IMR-90 (cell line): ENCODE results near the gene ZNF579. TPM values are rescaled to one million over a fixed set of nuclear protein-coding genes. Genes with fewer than 3 reads are reported as not detected.

Experiments used
- ATAC-seq: fragments of 200-7000 bp; cut with Tn5 transposase; 2 replicates; pipeline ENCODE4 v1.9.1; 2020; ENCODE audit warnings: low read depth, mild to moderate bottlenecking, moderate library complexity
- BruUV-seq: library from RNA; stranded (reverse); fragments of 400-500 nt; replicated peaks from 2 replicates; lab custom pipeline; 2021; lab: Mats Ljungman, UMichigan
- CTCF ChIA-PET: fragments of 300-600 bp; formaldehyde crosslinking; extraction: SDS; loops from one replicate; lab custom pipeline; 2021; ENCODE audit warnings: antibody characterized with exemption; lab: Yijun Ruan, JAX
- POLR2A ChIA-PET: fragments of 300-600 bp; sonication (Branson Sonifier 250); formaldehyde crosslinking; loops from one replicate; lab custom pipeline; 2022; ENCODE audit warnings: antibody characterized with exemption; ENCODE audit not compliant: unreplicated experiment; lab: Charles Lee
- DNase-seq: peaks from one replicate; pipeline ENCODE4 v3.0.0; 2013
- H2AFZ ChIP-seq: replicated peaks from 2 replicates; pipeline ENCODE3; 2013; ENCODE audit warnings: low read length, mild to moderate bottlenecking; ENCODE audit not compliant: poor library complexity
- H2AK5ac ChIP-seq: 2 replicates; pipeline ENCODE4 v1.6.1; 2013; ENCODE audit warnings: low read depth, low read length, inconsistent platforms
- H2AK9ac ChIP-seq: replicated peaks from 2 replicates; pipeline ENCODE3; 2013; ENCODE audit warnings: mild to moderate bottlenecking, low read depth, low read length, moderate library complexity; ENCODE audit not compliant: poor library complexity
- H2BK120ac ChIP-seq: 2 replicates; pipeline ENCODE4 v1.6.1; 2013; ENCODE audit warnings: low read depth, low read length, inconsistent platforms
- H2BK15ac ChIP-seq: 3 replicates; pipeline ENCODE4 v1.6.1; 2013; ENCODE audit warnings: low read depth, low read length, inconsistent platforms
- H2BK20ac ChIP-seq: 2 replicates; pipeline ENCODE4 v1.6.1; 2013; ENCODE audit warnings: low read depth, mild to moderate bottlenecking, inconsistent platforms, low read length, moderate library complexity
- H2BK5ac ChIP-seq: 2 replicates; pipeline ENCODE4 v1.6.1; 2013; ENCODE audit warnings: mild to moderate bottlenecking, low read depth, low read length, inconsistent platforms; ENCODE audit not compliant: poor library complexity, severe bottlenecking
- H3K14ac ChIP-seq: replicated peaks from 2 replicates; pipeline ENCODE4 v1.6.1; 2013; ENCODE audit warnings: low read depth, low read length, inconsistent platforms
- H3K18ac ChIP-seq: 2 replicates; pipeline ENCODE4 v1.6.1; 2013; ENCODE audit warnings: low read depth, low read length, control low read depth
- H3K23ac ChIP-seq: 2 replicates; pipeline ENCODE4 v1.6.1; 2013; ENCODE audit warnings: low read depth, low read length, inconsistent platforms
- H3K27ac ChIP-seq: 2 replicates; pipeline ENCODE4 v1.5.1; 2013; ENCODE audit warnings: mild to moderate bottlenecking, control low read depth, low read length; ENCODE audit not compliant: insufficient read depth
- H3K27me3 ChIP-seq: 2 replicates; pipeline ENCODE4 v1.6.1; 2013; ENCODE audit warnings: low read length; ENCODE audit not compliant: control insufficient read depth, insufficient read depth
- H3K36me3 ChIP-seq: 2 replicates; pipeline ENCODE4 v1.6.1; 2013; ENCODE audit warnings: low read length, mixed read lengths; ENCODE audit not compliant: control insufficient read depth, insufficient read depth
- H3K4ac ChIP-seq: 2 replicates; pipeline ENCODE4 v1.6.1; 2013; ENCODE audit warnings: low read depth, low read length, inconsistent platforms
- H3K4me1 ChIP-seq: 2 replicates; pipeline ENCODE4 v1.6.1; 2013; ENCODE audit warnings: low read length, mixed read lengths; ENCODE audit not compliant: control insufficient read depth, insufficient read depth
- H3K4me2 ChIP-seq: 2 replicates; pipeline ENCODE4 v1.6.1; 2013; ENCODE audit warnings: low read depth, mild to moderate bottlenecking, control low read depth, low read length, moderate library complexity
- H3K4me3 ChIP-seq: 2 replicates; pipeline ENCODE4 v1.5.1; 2013; ENCODE audit warnings: low read depth, mild to moderate bottlenecking, control low read depth, low read length, moderate library complexity; ENCODE audit not compliant: insufficient read depth
- H3K56ac ChIP-seq: 2 replicates; pipeline ENCODE4 v1.6.1; 2013; ENCODE audit warnings: low read length, inconsistent platforms; ENCODE audit not compliant: insufficient read depth; ENCODE audit errors: extremely low read depth
- H3K79me1 ChIP-seq, 2 experiments: 2 replicates each; pipeline ENCODE4 v1.6.1; 2013; ENCODE audit warnings: low read length in 2 of 2, inconsistent platforms in 1 of 2, low read depth in 1 of 2
- H3K9ac ChIP-seq: 2 replicates; pipeline ENCODE4 v1.6.1; 2013; ENCODE audit warnings: low read depth, low read length, control low read depth
- H3K9me1 ChIP-seq: 2 replicates; pipeline ENCODE4 v1.6.1; 2013; ENCODE audit warnings: low read length, inconsistent platforms; ENCODE audit not compliant: insufficient read depth
- H3K9me3 ChIP-seq: 2 replicates; pipeline ENCODE4 v1.6.1; 2013; ENCODE audit warnings: low read length; ENCODE audit not compliant: control insufficient read depth, insufficient read depth
- H4K20me1 ChIP-seq: 2 replicates; pipeline ENCODE4 v1.6.1; 2013; ENCODE audit warnings: low read length, inconsistent platforms; ENCODE audit not compliant: insufficient read depth
- H4K5ac ChIP-seq: 2 replicates; pipeline ENCODE4 v1.6.1; 2013; ENCODE audit warnings: mild to moderate bottlenecking, low read depth, low read length, control low read depth
- H4K8ac ChIP-seq, 2 experiments: 2 replicates each; pipeline ENCODE4 v1.6.1; 2013; ENCODE audit warnings: low read depth in 2 of 2, low read length in 2 of 2, control low read depth in 1 of 2, inconsistent platforms in 1 of 2
- H4K91ac ChIP-seq: 2 replicates; pipeline ENCODE4 v1.6.1; 2013; ENCODE audit warnings: low read depth, low read length, inconsistent platforms; ENCODE audit not compliant: insufficient read depth
- BHLHE40 ChIP-seq: fragments of 150-350 bp; IDR thresholded peaks from 2 replicates; pipeline ENCODE4 v1.6.1; 2016; ENCODE audit warnings: mild to moderate bottlenecking, low read depth, low read length
- CEBPB ChIP-seq: IDR thresholded peaks from 2 replicates; pipeline ENCODE4 v1.6.1; 2012; ENCODE audit warnings: low read depth, low read length, improper control_type of control experiment
- ELK1 ChIP-seq: fragments of 150-350 bp; IDR thresholded peaks from 2 replicates; pipeline ENCODE4 v1.6.1; 2016; ENCODE audit warnings: low read depth, mild to moderate bottlenecking, low read length, moderate library complexity, borderline replicate concordance
- FOS ChIP-seq: fragments of 150-350 bp; IDR thresholded peaks from 2 replicates; pipeline ENCODE4 v1.6.1; 2016; ENCODE audit warnings: low read depth, low read length
- MAFK ChIP-seq: IDR thresholded peaks from 2 replicates; pipeline ENCODE4 v1.6.1; 2012; ENCODE audit warnings: low read depth, low read length, improper control_type of control experiment
- MAZ ChIP-seq: IDR thresholded peaks from 2 replicates; pipeline ENCODE4 v1.6.1; 2012; ENCODE audit warnings: low read depth, mild to moderate bottlenecking, low read length, improper control_type of control experiment, moderate library complexity, borderline replicate concordance
- MXI1 ChIP-seq: IDR thresholded peaks from 2 replicates; pipeline ENCODE4 v1.6.1; 2012; ENCODE audit warnings: low read depth, mild to moderate bottlenecking, low read length, moderate library complexity, borderline replicate concordance
- NFE2L2 ChIP-seq: fragments of 150-350 bp; IDR thresholded peaks from 2 replicates; pipeline ENCODE4 v1.6.1; 2016; ENCODE audit warnings: low read depth, mild to moderate bottlenecking, low read length
- POLR2A ChIP-seq: IDR thresholded peaks from 2 replicates; pipeline ENCODE4 v1.6.1; 2012; ENCODE audit warnings: mild to moderate bottlenecking, low read depth, low read length
- RAD21 ChIP-seq: IDR thresholded peaks from 2 replicates; pipeline ENCODE4 v1.6.1; 2012; ENCODE audit warnings: low read length, improper control_type of control experiment
- RCOR1 ChIP-seq: IDR thresholded peaks from 2 replicates; pipeline ENCODE4 v1.6.1; 2012; ENCODE audit warnings: mild to moderate bottlenecking, low read length, improper control_type of control experiment; ENCODE audit not compliant: insufficient replicate concordance
- RFX5 ChIP-seq: IDR thresholded peaks from 2 replicates; pipeline ENCODE4 v1.8.0; 2012; ENCODE audit warnings: low read depth, mild to moderate bottlenecking, low read length, moderate library complexity
- SMC3 ChIP-seq: fragments of 150-350 bp; IDR thresholded peaks from 2 replicates; pipeline ENCODE4 v1.6.1; 2016; ENCODE audit warnings: low read depth, mild to moderate bottlenecking, antibody characterized with exemption, low read length, moderate library complexity
- USF2 ChIP-seq: fragments of 150-350 bp; IDR thresholded peaks from 2 replicates; pipeline ENCODE4 v1.6.1; 2017; ENCODE audit warnings: mild to moderate bottlenecking, antibody characterized with exemption, low read length, low read depth
- WGBS, 2 experiments: methylation state at CpG; one replicate each; pipeline versions ENCODE4 v1.1.5 to v1.1.7; 2013; ENCODE audit warnings: missing lambda C conversion rate in 2 of 2; ENCODE audit not compliant: insufficient read length in 1 of 2; ENCODE audit errors: extremely low coverage in 2 of 2; 5-methylcytosine and 5-hydroxymethylcytosine counted together
- dilution Hi-C: fragments of 300-500 bp; cut with HindIII; formaldehyde crosslinking; loops from one replicate; pipeline ENCODE4 v1.14.3; 2018; ENCODE audit warnings: low sequenced_read_pairs; ENCODE audit not compliant: unreplicated experiment
- in situ Hi-C: fragments of 300-500 bp; cut with MboI; formaldehyde crosslinking; loops from 3 replicates; pipeline ENCODE4 v1.14.3; 2019; ENCODE audit warnings: low sequenced_read_pairs, inconsistent platforms, mixed read lengths
- intact Hi-C: fragments of 100-400 bp; cut with micrococcal nuclease; formaldehyde crosslinking; loops from 2 replicates; pipeline ENCODE4 v1.10.0; 2022
- polyA plus RNA-seq, 3 experiments: library from polyadenylated mRNA; depleted of rRNA; stranded (reverse); fragments of >200 nt; gene quantifications; 2 replicates each; pipeline ENCODE4 v1.2.3, GENCODE V29; 2012; ENCODE audit warnings: low replicate concordance in 1 of 3
- total RNA-seq: library from RNA; depleted of rRNA; stranded (reverse); fragments of >200 nt; gene quantifications from 2 replicates; pipeline ENCODE4 v1.2.3, GENCODE V29; 2012

ZNF579 gene
- total and polyA plus RNA-seq, 2 of the 4 experiments (the other 2 are of a cell fraction), result 0.54 to 9.0 TPM

- Histone ChIP-seq H3K4ac (no peak overlapping the region), H3K14ac (no peak overlapping the region), H3K27ac (no peak overlapping the region), H2AK9ac (no peak overlapping the region), H3K4me3 (no peak overlapping the region), H3K27me3 (no peaks in the 10 kb centered on the region), H3K56ac (no peak overlapping the region), H2BK15ac (no peak overlapping the region), H4K5ac (no peak overlapping the region), H3K18ac (no peak overlapping the region), H4K91ac (no peak overlapping the region), H3K23ac (no peak overlapping the region), H3K9me3 (no peaks in the 10 kb centered on the region), H3K79me1 (peaks cover 15 to 48% of the 10 kb centered on the region in 2 experiments), H3K9ac (no peak overlapping the region), H3K36me3 (peaks cover 26% of the 10 kb centered on the region), H3K4me1 (peaks cover 13% of the 10 kb centered on the region), H4K20me1 (peaks cover 15% of the 10 kb centered on the region; the same call in 1 of the 2 replicates), H2AK5ac (no peak overlapping the region), H3K9me1 (peaks cover 15% of the 10 kb centered on the region; the same call in 1 of the 2 replicates), H2BK5ac (no peak overlapping the region), H2AFZ (no peak overlapping the region), H4K8ac (no peak overlapping the region), H3K4me2 (no peak overlapping the region), H2BK120ac (no peak overlapping the region), H2BK20ac (no peak overlapping the region)
- CTCF ChIA-PET, result no interaction called here
- TF ChIP-seq MXI1 (no peak), NFE2L2 (no peak), SMC3 (no peak), ELK1 (no peak), FOS (no peak), USF2 (no peak), MAFK (no peak), CEBPB (no peak), RFX5 (no peak), RAD21 (no peak), MAZ (no peak), BHLHE40 (no peak), RCOR1 (no peak), POLR2A (no peak)
- DNase-seq (no peak), ATAC-seq (no peak)
- BruUV-seq, result no TSS peak
- 73% methylated on average over 2 of the region's 9 CpGs; no CpG with 5 or more reads in 1 of the 2 experiments for WGBS, 2 experiments
- intact Hi-C loops (no loop called here), dilution Hi-C loops (no loop called here), in situ Hi-C loops (no loop called here)
- POLR2A ChIA-PET, result no interaction called here
These were observed 40.6 kb upstream of the ZNF579 start for GRCh38 chr19:55621205-55621672.
